H1 (cell line): ENCODE data around the gene BTBD3. TPM values are rescaled to one million over a fixed set of nuclear protein-coding genes. Genes with fewer than 3 reads are reported as not detected.

Experiments used
- CREB1 ChIP-seq: IDR thresholded peaks from 2 replicates; pipeline ENCODE4 v1.6.1; 2012; ENCODE audit warnings: inconsistent platforms
- polyA plus RNA-seq, 7 experiments: library from polyadenylated mRNA; depleted of rRNA in 3 of 7; stranded (reverse) in 5 of 7; unstranded in 2 of 7; fragments of >200 nt in 5 of 7; fragments of 200-250 nt in 2 of 7; gene quantifications; 1 replicate in 5 of 7; 2 replicates in 1 of 7; 4 replicates in 1 of 7; pipeline versions ENCODE4 v1.2.1 to v1.2.3, GENCODE V29; 2011 to 2013; ENCODE audit warnings: missing spikeins in 2 of 7, mixed read lengths in 2 of 7
- total RNA-seq: library from RNA; stranded (reverse); fragmentation: NEBNext Ultra II Directional; extraction: Animal tissue kit (Norgen Biotek cat#: 25700); gene quantifications from 2 replicates; pipeline ENCODE4 v1.2.1, GENCODE V29; 2021
- TF ChIP-seq, protein P1 (sequence below): IDR thresholded peaks from 2 replicates; pipeline ENCODE4 v1.6.1; 2012; ENCODE audit warnings: low read length, inconsistent platforms

The BTBD3 gene
- total and polyA plus RNA-seq, 2 of the 8 experiments (the other 6 are each of a cell fraction or from before 2014, with no cell fraction given): 36.7 to 45.5 TPM

DNA sequence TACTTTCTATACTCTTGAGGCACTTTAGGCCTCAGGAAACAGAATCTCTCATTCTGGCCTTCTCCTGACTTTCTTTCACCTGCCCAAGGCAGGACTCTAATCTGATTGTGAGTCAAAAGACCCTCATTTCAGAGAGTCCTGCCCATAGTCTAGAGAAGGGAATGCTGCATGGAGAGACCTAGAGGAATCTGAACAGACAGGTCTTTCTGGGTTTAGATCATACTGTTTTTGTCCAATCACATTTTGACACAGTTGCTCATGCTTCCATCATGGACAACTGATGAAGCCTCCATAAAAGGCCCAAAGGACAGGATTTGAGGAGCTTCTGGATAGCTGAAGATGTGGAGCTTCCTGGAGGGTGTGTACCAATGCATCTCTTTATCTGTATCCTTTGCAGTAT, 48.1 kb upstream of the BTBD3 start (continued):
- TF ChIP-seq, protein P1, sequence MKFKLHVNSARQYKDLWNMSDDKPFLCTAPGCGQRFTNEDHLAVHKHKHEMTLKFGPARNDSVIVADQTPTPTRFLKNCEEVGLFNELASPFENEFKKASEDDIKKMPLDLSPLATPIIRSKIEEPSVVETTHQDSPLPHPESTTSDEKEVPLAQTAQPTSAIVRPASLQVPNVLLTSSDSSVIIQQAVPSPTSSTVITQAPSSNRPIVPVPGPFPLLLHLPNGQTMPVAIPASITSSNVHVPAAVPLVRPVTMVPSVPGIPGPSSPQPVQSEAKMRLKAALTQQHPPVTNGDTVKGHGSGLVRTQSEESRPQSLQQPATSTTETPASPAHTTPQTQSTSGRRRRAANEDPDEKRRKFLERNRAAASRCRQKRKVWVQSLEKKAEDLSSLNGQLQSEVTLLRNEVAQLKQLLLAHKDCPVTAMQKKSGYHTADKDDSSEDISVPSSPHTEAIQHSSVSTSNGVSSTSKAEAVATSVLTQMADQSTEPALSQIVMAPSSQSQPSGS: no peak
- TF ChIP-seq CREB1: no peak
